ENCODE measurements around the gene CDNF.

GRCh38 chr10:14852236-14852635 lies 14.4 kb upstream of the CDNF start:
- TF ChIP-seq EP300 (IDR thresholded peaks at IDR 0.05; ENCODE audit: borderline replicate concordance in 1 of 2, control insufficient read depth in 1 of 2, low read depth in 2 of 2, low read length in 2 of 2), result no peak
- TF ChIP-seq JUND (IDR thresholded peaks at IDR 0.05; ENCODE audit: low read depth, low read length), result no peak
- no peak for TF ChIP-seq POLR2A (IDR thresholded peaks at IDR 0.05; ENCODE audit: low read depth, low read length)
- TF ChIP-seq CTCF (IDR thresholded peaks at IDR 0.05 in 2 of 3, conservative IDR thresholded peaks at IDR 0.05 in 1 of 3; ENCODE audit: control insufficient read depth in 2 of 3, extremely low read depth in 1 of 3, insufficient read depth in 1 of 3, low read depth in 3 of 3, low read length in 3 of 3), result no peak
- TF ChIP-seq FOXK2 (IDR thresholded peaks at IDR 0.05), result no peak
- TF ChIP-seq FOXM1 (IDR thresholded peaks at IDR 0.05; ENCODE audit: low read depth, low read length), result no peak
- TF ChIP-seq CEBPB (IDR thresholded peaks at IDR 0.05; ENCODE audit: borderline replicate concordance in 1 of 2, low read depth in 2 of 2, low read length in 2 of 2), result no peak
- TF ChIP-seq USF1 (IDR thresholded peaks at IDR 0.05; ENCODE audit: borderline replicate concordance, extremely low read length, insufficient read depth, low read depth, low read length), result no peak
- TF ChIP-seq USF2 (IDR thresholded peaks at IDR 0.05; ENCODE audit: borderline replicate concordance, low read depth, low read length), result no peak
- no peak for TF ChIP-seq CBX5 (IDR thresholded peaks at IDR 0.05; ENCODE audit: low read depth)
- no peak for TF ChIP-seq RFX5 (IDR thresholded peaks at IDR 0.05; ENCODE audit: low read depth, low read length)
